NCI-H2081 (cell line): ENCODE data around the gene SNAPC4.

Experiments
- DNase-seq, 2 experiments: peaks; one replicate each; lab custom pipeline; 2025; lab: John Stamatoyannopoulos, UW

Gene SNAPC4

DNA sequence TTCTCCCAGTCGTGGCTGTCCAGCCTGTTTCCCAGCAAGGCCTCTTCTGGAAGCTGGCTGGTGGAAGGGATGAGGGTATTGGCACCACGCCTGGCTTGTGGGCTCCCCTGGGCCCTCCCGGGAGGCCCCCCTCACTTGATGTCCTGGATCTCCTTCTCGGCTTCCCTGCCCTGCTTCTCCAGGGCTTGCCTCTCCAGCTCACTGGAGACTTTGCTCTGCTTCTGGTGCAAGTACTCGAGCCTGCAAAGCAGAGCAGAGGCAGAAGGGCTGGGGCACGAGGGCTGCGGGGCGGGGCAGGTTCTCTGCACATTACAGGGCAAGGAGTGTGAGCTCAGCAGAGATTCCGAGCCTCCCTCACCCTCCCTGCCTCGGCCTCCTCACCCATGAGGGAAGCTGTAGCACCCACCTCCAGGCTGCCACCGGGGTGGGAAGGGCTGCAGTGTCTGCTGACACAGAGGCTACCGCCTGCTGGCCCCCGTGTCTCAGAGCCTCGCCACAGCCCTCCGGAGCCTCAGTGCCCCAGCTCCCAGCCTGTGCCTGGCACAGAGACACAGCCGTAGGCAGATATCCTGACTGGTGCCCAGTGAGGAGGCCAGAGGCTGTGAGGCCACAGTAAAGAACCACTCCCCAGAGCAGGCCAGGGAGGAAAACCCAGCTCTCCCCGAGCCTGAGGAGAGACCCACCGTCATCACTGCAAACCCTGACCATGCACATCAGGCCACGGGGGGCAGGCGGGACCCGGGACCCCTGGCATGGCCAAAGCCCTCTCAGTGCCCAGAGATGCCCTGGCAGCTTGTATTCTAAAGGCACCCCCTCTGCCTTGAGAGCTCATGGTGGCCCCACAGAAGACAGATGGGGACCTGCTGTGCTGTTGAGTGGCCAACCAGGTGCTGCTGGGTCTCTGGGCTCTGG lies 7.2 kb downstream of the SNAPC4 start:
- DNase-seq: no peak

DNA sequence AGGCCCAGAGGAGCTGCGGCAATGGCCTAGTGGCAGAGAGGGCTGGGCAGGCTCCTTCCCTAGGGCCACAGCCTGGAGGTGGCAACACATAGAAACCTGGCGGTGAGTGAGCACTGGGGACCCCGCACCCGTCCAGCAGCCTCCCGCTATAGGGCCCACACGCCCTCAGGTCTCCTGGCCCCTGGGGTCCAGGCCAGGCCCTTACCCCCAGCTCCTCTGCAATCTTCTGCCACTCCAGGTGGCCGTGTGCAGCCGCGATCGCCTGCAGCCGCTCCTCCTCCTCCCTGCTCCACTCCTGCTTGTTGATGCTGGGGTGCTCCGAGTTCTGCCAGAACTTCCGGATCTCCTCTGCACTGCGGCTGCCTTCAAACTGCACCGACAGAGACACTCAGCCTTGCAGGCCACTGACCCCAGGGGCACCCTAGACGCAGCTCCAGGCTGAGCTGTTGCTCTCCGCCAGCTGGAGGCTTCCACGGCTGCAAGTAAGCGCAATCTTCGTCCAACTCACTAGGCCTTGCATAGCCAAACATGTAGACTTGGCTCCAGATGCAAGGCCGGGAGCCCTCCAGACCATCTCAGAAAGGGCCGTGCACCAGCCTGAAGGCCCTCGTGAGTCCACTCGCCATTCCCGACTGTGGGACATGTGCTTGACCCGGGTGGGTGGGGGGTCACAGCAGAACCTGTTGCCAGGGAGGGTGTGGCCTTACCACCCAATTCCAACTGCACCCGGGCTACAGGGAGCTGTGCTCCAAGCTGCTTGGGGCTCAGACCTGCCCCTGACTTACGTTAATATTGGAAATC lies 8.0 kb downstream of the SNAPC4 start:
- DNase-seq: no peak

DNA sequence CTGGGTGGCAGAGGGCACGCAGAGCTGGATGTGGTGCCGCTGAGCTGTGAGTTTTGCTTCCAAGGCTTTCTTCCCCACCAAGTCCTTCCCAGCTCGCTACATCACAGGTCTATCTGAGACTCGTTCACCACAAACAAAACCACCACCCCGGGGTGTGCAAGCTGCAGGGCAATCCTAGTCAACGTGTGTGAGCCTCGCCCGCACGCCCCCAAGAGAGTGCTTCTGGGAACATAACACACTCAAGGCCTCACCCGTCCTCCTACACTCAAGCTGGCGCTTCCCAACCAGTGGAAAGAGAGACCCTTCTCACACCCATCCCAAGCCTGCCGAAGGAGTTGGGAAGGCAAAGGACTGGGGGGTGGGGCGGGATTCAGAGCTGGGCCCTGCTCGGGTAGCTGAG lies 10.6 kb downstream of the SNAPC4 start:
- no peak for DNase-seq

DNA sequence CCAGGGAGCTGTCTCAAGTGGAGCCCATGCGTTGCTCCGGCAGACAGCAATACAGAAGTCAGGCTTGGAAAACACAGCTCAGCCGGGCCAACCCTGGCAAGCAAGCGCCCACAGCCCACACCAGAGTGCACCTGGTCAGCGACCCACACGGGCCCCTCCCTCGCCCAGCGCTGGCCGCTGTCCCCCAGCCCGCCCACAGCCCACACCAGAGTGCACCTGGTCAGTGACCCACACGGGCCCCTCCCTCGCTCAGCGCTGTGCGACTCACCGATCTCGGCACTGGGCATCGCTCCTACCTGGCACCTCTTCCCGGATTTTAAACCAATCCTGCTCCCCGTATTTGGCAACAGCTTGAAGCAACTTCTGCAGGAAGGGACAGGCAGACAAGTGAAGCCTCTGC lies 12.8 kb downstream of the SNAPC4 start:
- DNase-seq: no peak

DNA sequence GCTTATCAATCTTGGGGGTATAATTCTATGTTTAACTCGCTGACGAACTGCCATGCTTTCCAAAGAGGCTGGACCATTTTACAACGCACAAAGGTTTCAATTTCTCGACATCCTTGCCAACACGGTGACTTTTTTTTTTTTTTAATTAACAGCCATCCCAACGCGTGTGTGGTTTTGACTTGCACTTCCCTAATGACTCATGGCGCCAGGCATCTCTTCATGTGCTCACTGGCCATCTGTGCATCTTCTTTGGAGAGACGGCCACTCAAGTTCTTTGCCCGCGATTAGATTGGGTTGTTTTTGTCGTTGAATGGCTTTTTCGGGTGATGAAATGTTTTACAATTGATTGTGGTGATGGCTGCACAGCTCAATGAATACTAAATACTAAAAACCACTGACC lies 14.0 kb downstream of the SNAPC4 start:
- DNase-seq: no peak

DNA sequence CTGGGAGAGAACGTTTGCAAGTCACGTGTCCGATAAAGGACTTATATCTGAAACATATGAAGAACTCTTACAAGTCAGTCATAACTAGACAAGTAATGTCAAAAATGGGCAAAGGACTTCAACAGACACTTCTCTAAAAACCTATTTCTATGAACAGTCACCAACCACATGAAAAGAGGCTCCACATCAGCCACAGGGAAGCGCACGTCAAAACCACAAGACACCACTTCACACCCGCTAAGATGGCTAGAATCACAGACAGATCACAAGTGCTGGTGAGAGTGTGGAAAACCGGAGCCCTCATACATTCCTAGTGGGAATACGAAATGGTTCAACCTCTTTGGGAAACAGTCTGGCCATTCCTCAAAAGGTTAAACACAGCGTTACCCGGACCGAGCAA lies 15.0 kb downstream of the SNAPC4 start:
- DNase-seq: no peak

DNA sequence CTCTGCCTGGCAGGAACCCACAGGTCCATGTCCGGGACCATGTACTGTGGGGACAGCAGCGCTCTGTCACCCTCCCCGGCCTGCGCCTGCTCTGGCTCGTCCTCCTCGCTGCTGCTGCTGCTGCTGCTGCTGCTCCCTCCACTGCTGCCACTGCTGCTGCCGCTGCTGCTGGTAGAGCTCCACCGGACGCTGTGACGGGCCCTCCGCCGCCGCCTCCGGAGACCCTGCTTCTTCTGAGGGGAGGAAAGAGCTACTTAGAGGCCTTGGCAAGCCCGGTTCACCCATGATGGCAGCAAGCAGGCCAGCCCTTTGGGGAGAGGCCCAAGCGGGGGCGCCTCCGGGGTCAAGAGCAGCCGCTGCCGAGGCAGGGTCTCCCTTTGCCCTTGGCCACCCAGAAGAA lies 16.5 kb downstream of the SNAPC4 start:
- no peak for DNase-seq

DNA sequence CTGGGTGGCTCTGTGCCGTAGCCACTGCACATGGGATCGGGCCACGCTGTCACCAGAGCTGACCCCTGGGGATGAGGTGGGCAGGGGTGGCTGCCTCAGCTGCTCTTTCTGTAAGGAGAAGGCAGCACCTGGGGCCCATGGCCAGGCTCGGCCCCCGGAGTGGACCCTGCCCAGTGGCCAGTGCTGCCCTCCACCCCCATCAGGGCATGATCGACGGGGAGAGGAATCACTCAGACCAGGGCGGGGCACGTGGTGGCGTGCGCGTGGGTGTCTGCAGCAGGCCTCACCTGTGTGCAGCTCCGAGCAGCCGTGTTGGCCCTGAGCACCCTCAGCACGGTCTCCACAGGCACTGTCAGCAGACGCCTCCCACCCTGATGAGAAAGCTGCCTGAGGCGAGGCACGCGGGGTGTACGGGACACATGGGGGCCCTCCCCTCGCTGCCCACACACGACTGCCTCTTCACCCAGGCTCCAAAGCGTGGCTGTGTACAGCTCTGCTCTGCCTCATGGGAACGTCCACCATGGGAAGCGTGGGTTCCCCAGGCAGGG lies 17.9 kb downstream of the SNAPC4 start:
- DNase-seq: no peak

DNA sequence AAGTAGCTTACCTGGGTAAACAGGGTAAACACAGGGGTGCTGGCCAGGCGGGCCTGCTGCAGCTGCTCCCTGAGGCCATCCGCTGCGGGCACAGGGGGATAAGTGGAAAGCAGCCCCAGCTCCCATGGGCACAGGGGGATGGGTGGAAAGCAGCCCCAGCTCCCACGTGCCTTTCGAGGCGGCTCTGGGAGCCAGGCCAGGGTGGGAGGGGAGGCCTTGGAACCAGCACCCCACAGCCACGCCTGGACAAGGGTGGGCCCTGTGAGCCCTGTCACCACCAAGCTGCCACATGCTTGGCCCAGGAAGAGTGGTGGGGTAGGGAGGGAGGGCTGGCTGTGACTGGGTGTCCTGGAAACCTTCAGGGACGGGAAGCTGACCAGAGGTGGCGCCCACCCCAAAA lies 18.7 kb downstream of the SNAPC4 start:
- DNase-seq: no peak

DNA sequence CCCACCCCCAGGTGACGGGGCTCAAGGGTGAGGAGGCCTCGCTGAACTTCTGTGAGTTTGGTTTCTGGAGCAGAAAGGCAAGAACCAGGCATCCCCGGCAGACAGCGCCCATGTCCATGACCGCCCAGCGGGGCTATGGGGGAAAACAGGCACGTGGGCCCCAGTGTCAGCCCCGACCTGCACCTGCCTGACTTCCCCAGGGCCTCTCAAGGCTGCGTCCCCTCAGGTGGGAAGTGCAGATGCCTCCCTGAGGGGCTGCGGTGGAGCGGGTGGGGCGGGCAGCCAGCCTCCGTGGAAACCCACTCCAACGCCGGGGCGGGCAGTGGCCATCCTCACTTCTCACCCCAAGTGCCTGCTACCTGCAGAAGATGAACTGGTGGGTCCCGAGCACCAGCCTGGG lies 19.6 kb downstream of the SNAPC4 start:
- DNase-seq: no peak

DNA sequence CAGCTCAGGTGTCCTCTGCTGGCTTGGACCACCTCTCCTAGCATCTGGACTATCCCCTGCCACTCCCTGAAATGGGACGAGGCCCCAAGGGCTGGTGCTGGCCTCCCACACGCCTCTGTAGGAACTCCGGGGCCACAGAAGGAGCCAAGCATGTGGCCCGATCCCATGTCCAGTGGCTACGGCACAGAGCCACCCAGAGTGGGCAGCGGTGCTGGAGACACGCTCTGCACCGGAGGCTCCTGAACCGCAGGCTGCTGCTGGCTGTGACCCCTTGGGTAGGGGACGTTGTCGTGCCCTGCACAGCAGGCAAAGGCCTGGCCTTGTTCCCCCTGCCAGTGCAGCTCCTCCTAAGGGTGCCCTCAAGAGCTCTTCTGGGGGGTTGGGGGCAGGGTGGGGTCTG lies 20.1 kb downstream of the SNAPC4 start:
- no peak for DNase-seq

DNA sequence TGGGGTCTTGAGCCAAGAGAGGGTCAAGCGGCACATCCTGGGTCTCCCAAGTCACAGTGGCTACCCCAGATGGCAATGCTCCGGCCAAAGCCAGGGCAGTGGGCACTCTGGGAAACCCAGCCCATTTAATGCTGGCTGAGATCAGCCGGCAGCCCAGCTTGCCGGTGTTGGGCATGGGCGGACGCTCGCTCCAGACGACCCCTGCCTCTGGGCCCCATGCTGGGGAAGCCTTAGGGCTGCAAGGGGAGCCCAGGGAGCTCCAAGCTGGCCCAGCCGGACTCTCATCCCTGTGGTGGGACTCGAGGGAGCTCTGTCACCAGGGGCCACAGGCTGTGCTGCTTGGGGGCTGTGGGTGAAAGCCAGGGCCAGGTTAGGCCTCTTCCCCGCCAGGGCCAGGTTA lies 20.6 kb downstream of the SNAPC4 start:
- no peak for DNase-seq

DNA sequence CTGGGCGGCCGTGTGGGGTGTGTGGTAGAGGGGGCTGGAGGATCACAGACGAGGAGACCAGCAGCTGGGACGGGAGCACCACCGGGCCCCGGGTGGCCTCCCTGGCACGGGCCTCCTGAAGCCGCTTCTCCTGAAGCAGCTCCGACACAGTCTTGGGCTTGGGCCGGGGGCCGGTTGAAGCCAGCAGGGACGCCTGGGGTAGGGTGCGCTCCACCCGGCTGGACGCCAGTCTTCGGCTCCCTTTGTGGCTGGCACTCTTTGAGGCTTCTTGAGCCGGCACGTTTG lies 21.0 kb downstream of the SNAPC4 start:
- no peak for DNase-seq

DNA sequence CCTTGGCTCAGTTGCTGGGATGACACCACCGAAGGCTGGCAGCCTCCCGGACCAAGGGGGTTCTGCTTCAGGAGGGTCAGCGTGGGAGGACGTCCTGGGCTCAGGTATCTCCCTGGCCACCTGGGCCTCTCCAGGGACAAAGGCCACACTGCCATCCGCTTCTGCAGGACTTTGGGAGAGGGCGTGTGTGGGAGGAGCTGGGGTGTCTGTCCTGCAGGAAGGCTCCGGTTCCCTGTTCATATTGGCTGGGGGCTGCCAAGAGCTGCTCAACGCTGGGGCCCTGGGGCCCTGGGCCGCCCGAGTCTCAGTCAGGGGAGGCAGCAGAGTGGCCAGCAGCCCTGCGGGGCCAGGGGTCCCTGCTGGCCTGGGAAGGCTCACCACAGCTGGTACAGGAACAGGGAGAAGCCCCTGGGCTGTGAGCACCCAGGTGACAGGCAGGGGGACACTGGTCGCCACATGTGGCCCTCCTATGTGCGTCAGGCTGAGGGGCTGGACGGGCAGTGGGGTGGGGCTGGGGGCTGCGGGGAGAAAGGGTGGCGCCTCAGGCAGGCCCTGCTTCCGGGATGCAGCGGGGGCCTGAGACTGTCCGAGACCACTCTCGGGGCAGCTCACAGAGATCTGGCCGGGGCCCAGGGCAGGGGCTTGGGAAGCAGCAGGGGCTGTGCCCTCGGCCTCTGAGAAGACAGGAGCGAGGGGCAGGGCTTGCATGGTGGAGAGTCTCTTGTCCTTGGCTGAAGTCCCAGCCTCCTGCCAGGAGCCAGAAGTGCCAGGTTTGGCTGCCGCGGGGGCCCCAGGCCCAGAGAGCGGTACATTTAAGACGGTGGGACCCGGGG lies 21.6 kb downstream of the SNAPC4 start:
- no peak for DNase-seq

DNA sequence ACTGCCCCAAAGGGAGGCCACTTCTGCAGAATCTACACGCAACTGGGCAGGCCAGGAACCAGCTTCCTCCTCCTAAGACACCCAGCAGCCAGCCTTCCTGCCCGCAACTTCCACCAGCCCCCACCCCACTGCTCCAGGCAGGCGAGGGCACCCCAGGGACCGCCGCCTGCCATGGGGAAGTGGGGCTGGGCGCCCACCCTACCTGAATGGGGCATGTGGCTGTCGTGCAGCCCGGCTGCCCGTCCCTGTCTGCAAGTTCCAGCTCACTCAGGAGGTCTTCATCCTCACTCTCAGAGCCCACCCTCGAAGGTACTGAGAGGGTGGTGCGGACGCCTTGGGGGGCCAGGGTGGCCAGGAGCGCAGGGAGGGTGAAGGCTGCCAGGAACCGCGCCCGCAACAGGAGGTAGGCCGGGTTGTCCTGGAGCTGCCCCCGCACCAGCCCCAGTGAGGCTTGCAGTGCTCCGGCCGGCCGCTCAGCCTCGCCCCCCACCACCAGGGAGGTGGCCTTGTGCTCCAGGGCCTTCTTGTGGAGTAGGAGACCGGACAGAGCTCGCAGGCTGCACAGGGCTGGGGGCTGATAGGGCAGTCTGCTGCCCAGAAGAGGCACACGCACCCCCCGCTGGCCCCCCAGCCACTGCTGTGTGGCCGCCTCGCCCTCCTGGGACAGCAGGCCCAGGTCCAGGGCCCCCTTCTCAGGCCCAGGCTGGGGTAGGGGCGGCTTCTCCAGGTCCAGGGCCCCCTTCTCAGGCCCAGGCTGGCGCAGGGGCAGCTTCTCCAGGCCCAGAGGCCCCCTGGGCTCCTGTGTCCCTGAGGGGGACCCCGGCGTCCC lies 22.4 kb downstream of the SNAPC4 start:
- DNase-seq: no peak

DNA sequence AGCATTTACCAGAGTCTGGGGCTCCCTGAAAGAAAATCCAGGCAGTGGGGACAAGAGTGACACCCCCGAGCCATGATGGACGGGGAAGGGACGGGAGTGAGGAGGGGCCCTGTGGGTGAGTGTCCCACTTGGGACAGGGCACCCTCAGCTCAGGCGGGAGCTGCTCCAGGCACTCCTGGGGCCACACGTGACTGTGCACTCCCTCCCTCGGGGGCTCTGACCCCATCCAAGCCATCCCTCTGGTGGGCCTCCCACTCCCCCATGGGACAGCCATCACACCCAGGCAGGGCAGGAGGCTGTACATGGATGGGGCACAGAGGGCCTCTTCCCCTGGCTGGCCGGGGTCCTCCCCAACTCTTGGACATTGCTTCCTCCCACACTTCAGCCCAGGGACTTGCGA lies 23.5 kb downstream of the SNAPC4 start:
- DNase-seq: no peak

DNA sequence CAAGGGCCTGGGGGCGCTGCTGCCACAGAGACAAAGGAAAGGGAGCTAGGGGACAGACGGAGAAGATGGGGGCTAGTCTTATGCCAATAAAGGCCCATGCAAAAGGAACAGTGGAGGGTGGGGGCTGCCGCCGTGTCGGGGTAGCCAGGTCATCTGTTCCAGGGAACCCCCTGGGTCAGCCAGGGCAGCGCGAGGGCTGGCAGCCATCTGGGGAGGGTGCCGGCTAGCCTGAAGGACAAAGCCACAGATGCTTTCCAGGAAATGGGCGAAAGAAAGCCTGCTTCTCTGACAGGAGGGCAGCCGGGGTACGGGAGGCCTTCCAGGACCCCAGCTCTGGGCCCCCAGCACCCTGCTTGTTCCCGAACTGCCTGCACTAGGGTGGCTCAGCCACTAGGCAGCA lies 24.9 kb downstream of the SNAPC4 start:
- DNase-seq: no peak

DNA sequence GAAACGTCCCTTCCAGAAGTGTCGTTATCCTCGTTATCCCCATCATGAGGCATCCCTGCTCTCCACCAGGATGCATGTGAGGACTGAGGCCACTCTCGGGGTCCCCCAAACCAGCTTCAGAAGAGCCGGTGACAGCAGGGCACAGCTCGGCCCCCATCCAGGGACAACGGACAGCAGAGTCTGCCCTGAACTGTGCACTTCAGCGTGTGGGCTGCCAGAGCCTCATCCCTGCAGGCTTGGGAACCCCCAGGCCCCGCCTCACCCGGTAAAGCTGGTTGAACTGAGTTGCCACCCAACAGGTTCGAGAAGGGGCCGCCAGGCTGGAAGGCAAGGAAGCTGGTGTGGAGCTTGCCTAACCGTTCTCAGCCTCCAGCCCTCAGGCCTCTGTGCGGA lies 25.8 kb downstream of the SNAPC4 start:
- no peak for DNase-seq

DNA sequence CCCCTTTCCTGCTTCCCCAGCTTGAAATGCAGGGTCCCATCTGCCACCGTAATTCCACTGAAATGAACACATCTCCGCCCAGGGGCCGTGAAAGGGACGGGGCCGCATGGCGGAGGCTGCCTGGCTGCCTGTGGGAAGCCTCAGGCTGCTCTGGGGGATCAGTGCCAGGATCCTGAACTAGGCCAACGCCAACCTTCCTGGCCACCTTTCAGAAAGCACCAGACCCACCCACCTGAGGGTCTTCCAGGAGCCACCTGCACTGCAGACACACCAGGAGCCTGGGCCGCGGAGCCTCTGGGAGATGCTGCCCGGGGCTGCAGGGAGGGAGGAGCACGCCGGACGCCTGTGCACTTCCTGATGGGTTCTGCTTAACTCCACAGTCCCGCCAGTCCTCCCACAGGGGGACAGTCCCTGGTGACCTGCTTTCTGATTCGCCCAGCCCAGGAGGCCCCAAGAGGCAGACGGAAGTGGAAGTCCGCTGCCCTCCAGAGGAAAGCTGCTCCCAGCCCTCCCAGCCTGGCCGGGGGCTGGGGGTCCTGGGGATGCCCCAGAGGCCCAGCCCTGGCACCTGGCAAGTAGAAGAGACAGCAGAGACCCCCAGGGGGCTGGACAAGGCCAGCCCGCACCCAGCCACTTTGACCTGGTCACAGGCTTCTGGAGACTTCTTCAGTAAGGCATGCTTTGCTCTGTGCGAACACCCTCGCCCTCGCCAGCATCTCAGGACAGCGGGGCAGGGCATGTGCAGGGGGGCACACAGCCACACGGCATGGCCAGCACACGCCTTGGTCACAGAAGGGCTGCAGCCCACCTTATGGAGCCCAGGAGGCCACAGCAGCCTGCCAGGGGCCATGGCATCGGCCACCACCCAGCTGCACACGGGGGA lies 26.4 kb downstream of the SNAPC4 start, which contains the start of gene CARD9:
Gene CARD9, minus strand, starts transcription at position 370 of the 883 bp plus-strand sequence. CDS start 1,591 bp downstream, outside the sequence.
- DNase-seq: no peak

DNA sequence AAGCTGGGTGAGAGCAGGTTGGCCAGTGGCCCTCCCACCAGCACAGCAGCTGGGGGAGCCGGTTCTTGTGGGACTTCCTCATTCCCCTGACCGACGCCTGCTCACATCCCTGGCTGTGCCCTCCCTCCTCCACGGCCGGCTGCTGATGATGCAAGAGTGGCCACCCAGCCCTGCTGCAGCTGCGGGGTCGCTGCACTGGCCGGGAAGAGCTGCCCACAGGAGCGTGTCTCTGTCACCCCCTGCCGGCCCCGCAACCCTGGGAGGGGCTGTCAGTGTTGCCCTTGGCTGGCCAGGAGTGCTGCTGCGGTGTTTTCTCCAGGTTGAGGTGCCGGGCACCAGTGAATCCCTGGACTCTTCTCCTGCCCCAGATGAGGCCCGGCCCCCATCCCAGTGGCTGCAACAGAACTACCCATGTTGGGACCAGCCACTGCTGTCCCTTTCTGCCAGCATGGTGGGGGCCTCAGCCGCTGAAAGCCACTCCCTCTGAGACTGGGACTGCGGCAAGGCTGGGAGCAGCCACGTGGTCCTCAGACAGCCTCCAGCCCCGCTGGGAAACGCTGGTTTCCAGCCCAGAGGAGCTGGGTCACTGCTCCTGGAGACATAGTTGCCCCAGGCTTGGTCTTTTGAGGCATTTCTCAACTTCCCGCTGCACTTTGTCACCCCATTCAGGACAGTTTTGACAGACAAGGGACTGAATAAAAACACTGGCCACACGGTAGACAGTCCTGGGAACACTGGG lies 27.2 kb downstream of the SNAPC4 start:
- no peak for DNase-seq
